DMS53 treated with DMSO at 0.1 percent for 48 hours (cell line): ENCODE measurements around the gene NXF1.
"Not testable (repeated sequence)": the region's sequence is repeated elsewhere in the genome, so short reads cannot be mapped to it uniquely, and the experiment has no call there.

Source experiments
- DNase-seq: peaks from one replicate; lab custom pipeline; 2025; ENCODE audit not compliant: unreplicated experiment; lab: John Stamatoyannopoulos, UW

Gene NXF1

GRCh38 chr11:62832336-62833234 lies 27.3 kb upstream of the NXF1 start, which contains the start of gene TEX54:
Gene TEX54, minus strand, starts transcription at chr11:62832841.
- DNase-seq = no peak

GRCh38 chr11:62831520-62832335 lies 26.5 kb upstream of the NXF1 start, which contains the start of gene STX5:
Gene STX5, minus strand, starts transcription at chr11:62832051. Its CDS starts 808 bp downstream, at chr11:62831243.
- DNase-seq = peak; percentile 94

- no peak for DNase-seq
These were observed 25.8 kb upstream of the NXF1 start for GRCh38 chr11:62830904-62831519.

GRCh38 chr11:62828130-62828529 lies 22.9 kb upstream of the NXF1 start:
- not testable (repeated sequence) for DNase-seq

GRCh38 chr11:62823677-62824076 lies 18.4 kb upstream of the NXF1 start:
- DNase-seq = no peak

- no peak for DNase-seq
These were observed 11.9 kb upstream of the NXF1 start for GRCh38 chr11:62817129-62817528.

GRCh38 chr11:62816557-62816956 lies 11.3 kb upstream of the NXF1 start:
- no peak for DNase-seq

GRCh38 chr11:62811659-62812058 lies 6.4 kb upstream of the NXF1 start:
- no peak for DNase-seq

GRCh38 chr11:62810748-62811147 lies 5.5 kb upstream of the NXF1 start:
- no peak for DNase-seq

GRCh38 chr11:62806611-62807121 lies 1.4 kb upstream of the NXF1 start:
- no peak for DNase-seq

GRCh38 chr11:62805961-62806441 lies 761 bp upstream of the NXF1 start:
- DNase-seq = no peak

- peak; percentile 29 for DNase-seq
These were observed 747 bp downstream of the NXF1 start for GRCh38 chr11:62804310-62805075.

GRCh38 chr11:62801071-62801470 lies 4.2 kb downstream of the NXF1 start:
- DNase-seq = no peak

GRCh38 chr11:62799486-62799885 lies 5.8 kb downstream of the NXF1 start:
- DNase-seq = no peak

GRCh38 chr11:62796281-62796680 lies 9.0 kb downstream of the NXF1 start:
- no peak for DNase-seq

- no peak for DNase-seq
These were observed 11.0 kb downstream of the NXF1 start for GRCh38 chr11:62794201-62794775.

GRCh38 chr11:62792202-62792575 lies 13.1 kb downstream of the NXF1 start:
- no peak for DNase-seq

GRCh38 chr11:62791501-62792201 lies 13.6 kb downstream of the NXF1 start, which contains the start of gene TMEM223:
Gene TMEM223, minus strand, starts transcription at chr11:62792006. Its CDS starts 12 bp downstream, at chr11:62791994.
- DNase-seq = peak; percentile 39

- no peak for DNase-seq
These were observed 15.7 kb downstream of the NXF1 start for GRCh38 chr11:62789576-62789975.
